HG03066 (cell line): ENCODE results near the gene GRIN2A.

Experiments
- ATAC-seq: cut with Tn5 transposase; IDR thresholded peaks from one replicate; pipeline ENCODE4 v1.9.1; 2021; ENCODE audit warnings: low read depth; ENCODE audit not compliant: unreplicated experiment

The GRIN2A gene

DNA sequence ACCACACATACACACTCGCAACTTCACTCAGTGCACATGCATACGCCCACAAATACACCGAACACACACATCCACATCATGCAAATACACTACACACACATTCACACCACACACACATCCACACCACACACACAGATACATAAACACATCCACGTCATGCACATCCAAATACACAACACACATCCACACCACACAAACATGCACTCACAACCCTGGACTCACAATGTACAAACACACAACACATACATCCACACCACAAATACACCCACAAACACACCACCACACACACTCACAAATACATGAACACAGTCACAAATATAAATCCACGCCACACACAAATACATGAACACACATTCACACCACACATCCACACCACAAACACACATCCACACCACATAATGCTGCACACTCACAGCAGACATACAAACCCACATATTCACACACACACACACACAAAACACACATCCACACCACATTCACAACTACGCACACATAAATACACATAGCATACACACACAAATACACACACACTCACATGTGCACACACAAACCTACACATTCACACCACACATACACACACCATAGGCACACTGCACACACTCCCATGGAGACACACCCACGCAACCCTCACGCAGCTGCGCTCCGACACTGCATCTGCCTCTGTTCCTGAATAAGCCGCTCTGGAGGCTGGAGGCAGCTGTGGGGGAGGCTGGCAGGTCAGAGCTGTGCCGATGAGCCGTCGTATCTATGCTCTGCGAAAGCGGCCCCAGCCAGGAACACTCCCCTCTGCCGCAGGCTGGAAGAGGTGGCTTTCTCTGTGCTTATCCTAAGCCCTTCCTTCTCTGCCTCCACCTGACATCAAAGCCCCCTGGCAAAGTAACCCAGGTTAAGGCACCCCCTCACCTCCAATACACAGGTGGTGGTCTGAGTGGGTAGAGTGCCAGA lies 141.8 kb downstream of the GRIN2A start:
- no peak for ATAC-seq

DNA sequence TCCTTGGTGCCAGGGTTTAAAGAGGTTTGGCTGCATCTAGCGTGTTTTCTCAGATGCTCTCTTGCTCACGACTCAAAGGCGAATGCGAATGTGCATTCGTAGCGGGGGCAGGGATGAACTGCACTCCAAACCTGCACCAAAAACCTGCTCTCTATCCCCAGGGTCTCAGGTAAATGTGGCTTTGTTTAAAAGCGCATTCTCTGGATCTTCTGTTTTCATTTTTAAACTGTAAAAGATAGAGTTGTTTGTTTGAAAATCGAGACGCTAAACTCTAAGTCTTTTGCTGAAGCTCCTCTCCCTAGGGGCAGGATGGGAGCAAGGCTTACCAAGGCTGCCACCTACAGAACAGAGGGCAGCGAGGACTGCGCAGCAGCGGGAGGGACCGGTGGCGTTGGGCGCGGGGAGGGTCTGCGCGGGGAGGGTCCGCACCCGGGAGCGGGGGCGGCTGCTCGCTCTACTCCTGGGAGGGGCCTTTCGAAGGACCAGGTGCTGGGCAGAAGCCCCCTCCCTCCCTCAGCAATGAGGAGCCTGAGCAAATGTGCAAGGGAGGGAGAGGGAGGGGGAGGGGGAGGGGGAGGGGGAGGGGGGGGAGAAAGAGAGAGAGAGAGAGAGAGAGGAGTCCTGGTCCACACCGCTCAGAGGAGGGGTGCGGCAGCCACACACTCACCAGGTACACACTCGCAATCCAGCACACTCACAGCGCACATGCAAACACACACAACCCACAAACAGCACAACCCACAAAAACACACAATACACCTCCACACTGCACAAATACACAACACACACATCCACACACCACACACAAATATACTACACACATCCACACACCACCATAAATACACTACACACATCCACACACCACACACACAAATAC lies 142.8 kb downstream of the GRIN2A start:
- no peak for ATAC-seq

DNA sequence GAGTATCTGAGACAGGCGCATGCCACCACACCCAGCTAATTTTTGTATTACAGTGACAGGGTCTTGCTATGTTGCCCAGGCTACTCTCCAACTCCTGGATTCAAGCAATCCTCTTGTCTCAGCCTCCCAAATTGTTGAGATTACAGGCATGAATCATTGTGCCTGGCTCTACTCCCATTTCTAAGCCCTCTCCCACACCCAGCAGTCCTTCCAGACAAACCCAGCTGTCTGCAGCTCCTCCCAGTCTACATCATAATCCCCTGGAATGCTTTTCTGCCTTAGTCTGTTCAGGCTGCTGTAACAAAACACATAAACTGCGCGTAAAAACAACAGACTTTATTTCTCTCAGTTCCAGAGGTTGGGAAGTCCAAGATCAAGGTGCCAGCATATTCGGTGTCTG lies 144.5 kb downstream of the GRIN2A start:
- no peak for ATAC-seq

DNA sequence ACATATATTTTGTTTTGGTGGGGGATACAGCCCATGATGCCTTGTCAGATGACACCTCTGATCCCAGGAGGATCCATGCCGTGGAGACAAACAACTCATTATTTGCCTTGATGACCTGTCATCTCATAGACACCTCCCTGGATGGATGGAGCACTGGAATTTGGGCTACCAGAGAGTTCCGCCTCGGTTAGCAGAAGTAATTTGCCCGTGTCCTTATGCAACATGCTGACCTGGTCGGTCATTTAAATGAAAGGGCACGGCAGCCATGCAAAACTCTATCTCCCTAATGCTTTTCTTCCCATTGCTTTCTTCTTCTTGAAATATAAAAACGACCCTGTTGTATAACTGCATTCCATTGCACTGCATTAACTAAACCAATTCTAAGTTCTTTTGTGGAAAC lies 145.3 kb downstream of the GRIN2A start:
- no peak for ATAC-seq

DNA sequence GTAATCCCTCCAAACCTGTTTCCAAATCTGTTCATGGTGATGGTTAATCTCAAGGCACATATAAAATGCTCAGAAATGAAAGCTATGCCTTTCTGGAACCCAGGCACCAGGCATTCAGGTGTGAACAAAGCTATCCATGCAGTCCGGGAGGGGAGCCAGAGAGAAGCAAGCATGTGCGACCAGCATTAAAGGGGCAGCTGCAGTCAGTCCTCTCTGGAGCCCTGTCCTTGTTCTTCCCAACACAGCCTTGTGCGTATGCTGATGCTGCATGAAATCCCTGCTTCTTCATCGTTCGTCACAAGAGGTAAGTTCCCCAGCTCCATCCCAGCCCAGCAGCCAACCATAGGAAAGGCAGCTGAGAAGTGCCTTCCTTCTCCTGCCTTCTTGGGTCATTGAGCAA lies 148.7 kb downstream of the GRIN2A start:
- ATAC-seq: no peak

DNA sequence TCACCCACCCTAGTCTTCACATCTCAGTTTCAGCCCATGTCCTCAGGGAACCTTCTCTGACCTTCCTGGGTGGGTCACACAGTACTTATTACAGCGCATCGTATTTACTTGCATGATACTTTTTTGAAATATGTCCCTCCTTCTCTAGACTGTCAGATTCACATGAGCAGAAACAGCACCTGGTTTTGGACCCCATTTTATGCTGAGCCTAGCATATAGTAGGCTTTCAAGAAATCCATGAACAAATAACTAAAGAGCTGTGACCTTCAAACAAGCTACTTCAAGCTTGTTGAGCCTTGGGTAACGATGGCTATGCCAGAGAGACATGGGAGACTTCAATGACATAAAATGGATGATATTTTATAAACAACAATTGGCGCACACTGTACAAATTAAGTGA lies 150.3 kb downstream of the GRIN2A start:
- no peak for ATAC-seq

DNA sequence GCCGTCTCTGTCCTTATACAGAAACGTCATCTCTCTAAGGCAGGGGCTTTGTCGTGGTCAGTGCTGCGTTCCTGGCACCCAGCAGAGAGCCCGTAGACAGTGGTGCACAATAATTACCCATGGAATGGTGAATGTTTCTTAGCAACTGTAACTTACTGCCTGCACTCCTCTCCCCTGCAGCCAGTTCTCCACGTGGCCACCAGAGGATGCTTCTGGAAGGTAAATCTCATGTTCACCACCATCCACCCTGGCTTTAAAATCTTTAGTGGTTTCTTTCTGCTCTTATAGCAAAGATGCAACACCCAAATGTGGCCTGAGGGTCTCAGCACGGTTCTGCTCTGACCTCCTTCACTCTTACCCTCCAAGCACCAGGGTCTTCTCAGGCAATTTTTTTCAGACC lies 150.8 kb downstream of the GRIN2A start:
- no peak for ATAC-seq

DNA sequence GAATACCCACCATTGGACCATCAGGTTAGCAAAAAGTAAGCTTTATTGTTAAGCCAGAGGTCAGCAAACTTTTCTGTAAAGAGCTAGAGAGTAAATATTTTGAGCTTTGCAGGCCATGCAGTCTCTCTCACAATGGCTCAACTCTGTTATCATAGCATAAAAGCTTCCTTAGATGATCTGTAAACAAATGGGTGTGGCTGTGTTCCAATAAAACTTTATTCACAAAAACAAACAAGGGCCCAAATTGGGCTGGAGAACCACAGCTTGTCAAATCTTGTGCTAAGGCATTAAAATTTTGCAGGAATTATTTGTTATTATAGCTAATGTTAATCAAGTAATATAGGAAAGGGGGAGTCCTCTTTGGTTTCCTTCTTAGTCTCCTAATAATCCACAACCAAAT lies 153.6 kb downstream of the GRIN2A start:
- ATAC-seq: no peak

DNA sequence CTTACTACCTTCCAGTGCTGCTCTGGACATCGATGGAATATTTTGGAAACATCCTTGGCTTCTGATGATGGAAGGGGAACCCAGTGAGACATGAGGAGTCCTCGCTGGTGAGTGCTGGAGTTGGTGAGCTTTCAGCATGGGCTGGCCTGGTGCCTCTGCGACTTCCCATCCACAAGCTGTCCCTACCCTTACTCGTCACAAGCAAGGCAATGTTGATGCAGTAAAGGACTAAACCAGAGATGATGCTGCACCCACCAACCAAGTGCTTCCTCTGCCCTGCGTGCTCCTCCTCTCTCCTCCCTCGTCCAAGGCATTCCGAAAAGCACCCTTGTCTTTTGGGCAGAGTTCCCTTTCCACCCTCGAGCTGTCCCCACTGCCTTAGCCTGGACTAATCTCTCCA lies 154.7 kb downstream of the GRIN2A start:
- no peak for ATAC-seq

DNA sequence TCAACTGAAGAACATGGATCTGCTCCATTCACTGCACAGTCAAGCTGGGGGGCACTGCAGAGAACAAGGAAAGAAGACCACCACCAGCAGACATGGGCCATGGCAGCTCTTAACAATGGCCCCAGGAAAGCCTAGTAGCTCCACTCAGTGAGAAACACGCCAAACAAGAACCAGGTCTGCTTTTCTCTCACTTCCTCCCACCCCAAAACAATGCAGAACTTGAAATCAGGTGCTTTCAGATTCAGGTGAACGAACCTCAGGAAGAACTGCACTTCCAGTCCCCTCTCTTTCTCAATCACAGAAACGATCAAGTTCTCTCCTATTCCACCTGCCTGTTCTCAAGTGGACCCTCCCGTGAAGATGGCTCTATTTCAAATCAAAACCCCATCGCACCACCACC lies 155.6 kb downstream of the GRIN2A start:
- no peak for ATAC-seq

DNA sequence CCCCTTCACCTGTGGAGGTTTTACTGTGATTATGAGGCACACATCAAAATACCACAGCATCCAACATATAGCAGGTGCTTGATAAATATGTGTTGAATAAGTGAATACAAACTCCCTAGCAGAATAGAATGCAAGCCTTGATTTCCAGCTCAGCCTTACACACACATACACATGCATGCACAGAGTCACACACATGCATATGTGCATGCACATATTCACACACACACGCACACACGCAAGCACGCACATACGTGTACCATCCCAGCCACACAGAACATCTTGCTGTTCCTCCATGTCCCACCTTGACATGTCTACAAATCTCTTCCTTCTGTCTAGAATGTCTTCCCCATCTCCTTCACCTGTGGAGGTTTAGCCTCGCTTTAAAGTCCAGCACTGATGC lies 160.1 kb downstream of the GRIN2A start:
- no peak for ATAC-seq

DNA sequence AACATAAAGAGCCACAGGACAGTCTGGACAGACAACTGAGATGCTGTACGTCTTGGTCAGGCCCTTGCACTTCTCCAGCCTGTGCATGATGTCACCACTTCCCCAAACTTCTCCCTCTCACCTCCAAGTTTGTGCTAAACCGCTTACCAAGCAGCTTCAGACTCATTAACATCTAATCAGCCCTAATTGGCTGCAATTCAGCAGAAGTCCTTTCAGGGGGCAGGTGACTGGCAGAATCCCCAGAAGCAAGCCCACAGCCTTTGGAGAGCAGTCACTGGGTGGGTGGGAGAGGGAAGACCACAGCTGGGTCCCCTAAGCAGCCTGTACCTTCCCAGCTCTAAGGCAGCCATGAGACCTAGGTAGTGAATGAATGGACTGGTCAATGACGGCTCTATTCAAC lies 161.4 kb downstream of the GRIN2A start:
- no peak for ATAC-seq

DNA sequence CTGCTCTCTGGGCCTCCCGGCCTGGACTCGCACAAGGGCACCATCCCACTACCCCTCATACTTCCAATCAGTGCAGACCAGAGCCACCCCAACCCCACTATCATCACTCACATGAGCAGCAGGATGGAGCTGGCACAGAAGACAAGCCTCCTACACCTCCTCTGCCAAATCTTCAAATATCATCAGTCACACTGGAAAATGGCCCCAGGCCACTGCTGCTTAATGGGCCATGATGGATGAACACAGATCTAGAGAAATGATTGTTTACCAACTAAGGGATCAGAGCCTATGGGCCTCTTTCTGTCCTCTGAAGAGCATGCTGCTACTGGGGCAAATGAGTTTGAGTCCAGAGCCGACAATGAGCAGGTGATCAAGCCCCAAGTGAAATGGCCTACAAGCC lies 165.5 kb downstream of the GRIN2A start:
- no peak for ATAC-seq

DNA sequence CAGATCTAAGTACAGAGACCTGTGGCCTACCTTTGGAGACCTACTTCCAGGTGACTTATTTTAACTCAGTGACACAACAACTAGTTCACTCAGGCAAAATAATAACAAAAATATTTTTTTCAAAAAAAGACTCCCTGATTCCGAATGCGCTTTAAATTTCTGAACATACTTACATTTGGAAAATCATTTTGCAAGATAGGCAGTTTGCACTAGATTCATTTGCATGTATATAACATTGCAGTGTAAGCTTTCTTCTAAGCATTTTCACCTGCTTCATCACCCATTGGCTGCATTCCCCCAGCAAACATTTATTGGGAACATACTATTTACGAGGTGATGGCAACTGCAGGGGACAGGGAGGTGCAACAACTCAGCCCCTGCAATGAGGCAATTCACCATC lies 166.8 kb downstream of the GRIN2A start:
- no peak for ATAC-seq

DNA sequence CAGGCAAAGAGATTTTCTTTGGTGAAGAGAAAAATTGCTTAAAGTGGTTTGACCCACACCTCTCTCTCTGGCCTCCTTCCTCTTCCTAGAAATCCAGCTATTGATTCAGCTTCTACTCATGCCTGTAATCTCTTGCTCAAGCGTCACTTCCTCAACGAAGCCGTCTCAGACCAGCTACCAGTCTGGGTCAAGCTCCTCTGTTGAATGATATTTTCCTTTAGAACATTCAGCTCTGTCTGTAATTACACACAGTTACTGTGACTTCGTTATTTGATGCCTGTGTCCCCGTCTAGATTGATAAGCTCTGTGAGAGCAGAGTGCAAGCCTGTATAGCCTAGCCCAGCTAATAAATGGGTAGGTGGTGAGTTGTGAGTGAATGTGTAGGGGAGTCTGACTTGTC lies 168.5 kb downstream of the GRIN2A start:
- ATAC-seq: no peak

DNA sequence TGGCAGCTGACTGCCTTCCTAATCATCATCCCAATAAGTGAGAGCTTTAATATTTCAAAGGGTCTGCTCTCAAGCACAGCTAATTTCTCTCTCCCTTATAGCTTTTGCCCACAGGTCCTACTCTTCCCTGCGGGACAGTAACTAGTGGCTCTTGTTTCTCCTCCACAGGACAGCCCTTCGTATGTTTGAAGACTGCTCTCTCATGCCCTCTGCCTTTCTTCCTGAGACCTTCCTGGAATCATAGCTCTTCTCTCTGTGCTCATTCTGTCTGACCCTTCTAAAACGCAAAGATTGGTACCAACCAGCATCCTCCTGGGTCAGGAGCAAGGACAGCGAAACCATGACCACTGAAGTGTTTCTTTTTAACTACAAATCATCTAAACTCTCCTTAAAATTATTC lies 168.9 kb downstream of the GRIN2A start:
- no peak for ATAC-seq

DNA sequence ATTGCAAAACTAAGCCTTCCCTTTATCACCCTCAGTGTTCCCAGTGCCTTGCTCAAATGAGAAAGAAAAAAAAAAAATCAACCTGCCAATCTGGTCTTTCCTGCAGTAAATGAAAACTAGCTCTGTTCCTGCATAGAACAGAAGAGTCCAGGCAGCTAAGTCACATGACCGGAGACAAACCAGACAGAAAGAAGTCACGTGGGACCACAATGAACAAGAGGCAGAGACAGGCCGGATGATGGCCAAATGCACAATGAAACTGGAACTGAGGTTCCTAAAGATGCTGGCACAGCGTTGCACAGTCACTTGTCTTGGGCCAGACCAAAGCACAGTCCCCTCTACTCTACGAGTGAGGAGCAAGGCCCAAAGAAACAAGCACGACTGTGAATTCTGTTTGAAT lies 172.5 kb downstream of the GRIN2A start:
- no peak for ATAC-seq

DNA sequence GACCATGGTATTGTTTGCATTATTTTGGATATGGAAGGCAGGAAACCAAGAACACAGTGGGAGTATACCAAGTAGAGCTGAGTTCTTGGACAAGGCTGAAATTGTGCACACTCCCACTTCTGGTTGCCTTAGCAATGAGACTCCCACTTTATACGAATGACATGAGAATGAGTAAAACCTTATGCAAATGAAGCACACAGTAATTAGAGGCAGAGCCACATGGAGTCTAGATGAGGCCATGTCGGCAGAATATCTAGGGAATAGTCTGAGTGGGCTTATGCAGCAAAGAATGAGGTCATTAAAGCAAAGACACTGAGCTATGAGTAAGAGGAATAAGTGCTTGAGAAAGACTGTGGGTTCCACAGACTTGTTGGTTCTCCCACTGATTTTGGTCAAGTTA lies 178.7 kb downstream of the GRIN2A start:
- no peak for ATAC-seq

DNA sequence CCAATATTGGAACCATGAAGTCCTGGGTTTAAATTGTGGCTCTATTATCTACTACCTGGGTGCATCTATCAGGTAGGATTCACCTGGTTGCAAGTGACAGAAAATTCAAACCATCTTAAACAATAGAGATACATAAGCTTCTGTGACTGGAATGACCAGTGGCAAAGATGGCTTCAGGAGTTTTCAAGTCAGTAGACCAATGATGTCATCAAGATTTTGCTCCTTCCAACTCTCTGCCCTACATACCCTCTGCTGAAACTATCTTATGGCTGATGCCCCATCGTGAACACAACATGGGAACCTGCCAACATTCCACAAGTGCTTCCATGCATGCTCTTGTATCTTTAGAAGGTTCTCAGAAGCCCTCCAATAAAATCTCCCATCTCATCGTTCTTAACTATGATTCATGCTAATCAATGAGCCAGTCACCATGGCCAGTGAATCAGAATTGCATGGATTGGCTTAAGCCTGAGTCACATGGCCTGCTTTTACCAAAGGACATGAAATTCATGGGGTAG lies 180.9 kb downstream of the GRIN2A start:
- ATAC-seq: no peak

DNA sequence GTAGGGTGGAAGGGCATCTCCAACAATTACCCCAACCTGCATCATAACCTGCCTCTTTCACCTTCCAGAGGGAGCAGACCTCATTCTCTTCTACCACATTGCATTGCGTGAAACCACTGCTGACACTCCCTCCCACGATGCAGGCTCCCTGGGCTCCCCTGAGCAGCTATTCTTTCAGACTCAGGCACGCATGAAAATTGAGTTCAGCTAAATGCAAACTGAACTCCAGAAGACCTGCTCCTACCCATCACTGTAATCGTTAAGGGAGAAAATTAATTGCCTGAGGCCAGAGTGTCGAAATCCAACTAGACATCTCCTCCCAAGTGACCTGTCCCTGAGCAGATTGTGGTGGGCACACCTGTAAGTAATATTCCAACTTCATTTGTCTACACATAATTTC lies 186.0 kb downstream of the GRIN2A start:
- no peak for ATAC-seq

DNA sequence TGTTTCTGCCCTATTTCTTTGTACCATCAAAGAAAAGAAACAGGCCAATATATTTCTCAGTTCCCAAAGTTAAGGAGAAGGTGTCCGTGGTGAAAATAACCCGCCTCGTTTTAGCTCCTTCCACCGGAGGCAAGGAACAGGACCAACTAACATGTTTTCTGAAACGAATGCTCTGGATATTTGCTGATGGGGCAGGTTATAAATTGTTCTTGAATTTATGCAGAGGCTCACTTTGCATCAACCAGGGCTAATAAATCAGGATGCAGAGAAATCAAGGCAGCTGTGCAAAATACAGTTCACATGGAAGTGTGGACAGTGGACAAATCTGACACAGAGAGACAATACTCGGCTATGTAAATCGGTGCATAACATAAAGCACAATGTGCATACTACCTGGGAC lies 189.8 kb downstream of the GRIN2A start:
- no peak for ATAC-seq
